ENCODE data around the gene SMARCC1. TPM values are rescaled to one million over a fixed set of nuclear protein-coding genes. Genes with fewer than 3 reads are reported as not detected.
A peak's percentile ranks its signal among the peaks of the same experiment; 100 is the strongest.

The SMARCC1 gene
- total RNA-seq, 1 donor from 2014 or later, result 28.7 TPM

- FAIRE-seq (peak; percentile 60), DNase-seq (ENCODE audit: low read depth) (peak; percentile 7)
- Histone ChIP-seq H3K4me3 (ENCODE audit: low read depth, low read length) (no peak overlapping the region), H3K27me3 (ENCODE audit: control insufficient read depth, insufficient read depth, low read length) (peaks cover 3% of the 10 kb centered on the region), H3K36me3 (ENCODE audit: control insufficient read depth, insufficient read depth, low read length) (no peaks in the 10 kb centered on the region)
- no peak for TF ChIP-seq CTCF (IDR thresholded peaks at IDR 0.05; ENCODE audit: insufficient read depth, low read length, severe bottlenecking)
These were observed 241.4 kb downstream of the SMARCC1 start for GRCh38 chr3:47540281-47540680.

GRCh38 chr3:47536967-47537366 is 244.7 kb downstream of the SMARCC1 start:
- TF ChIP-seq CTCF (IDR thresholded peaks at IDR 0.05; ENCODE audit: insufficient read depth, low read length, severe bottlenecking), result no peak
- Histone ChIP-seq H3K4me3 (ENCODE audit: low read depth, low read length) (no peak overlapping the region), H3K27me3 (ENCODE audit: control insufficient read depth, insufficient read depth, low read length) (peaks cover 3% of the 10 kb centered on the region), H3K36me3 (ENCODE audit: control insufficient read depth, insufficient read depth, low read length) (no peaks in the 10 kb centered on the region)
- FAIRE-seq (no peak), DNase-seq (ENCODE audit: low read depth) (no peak)

- DNase-seq (ENCODE audit: low read depth) (no peak), FAIRE-seq (no peak)
- Histone ChIP-seq H3K4me3 (ENCODE audit: low read depth, low read length) (no peak overlapping the region), H3K36me3 (ENCODE audit: control insufficient read depth, insufficient read depth, low read length) (no peaks in the 10 kb centered on the region), H3K27me3 (ENCODE audit: control insufficient read depth, insufficient read depth, low read length) (peaks cover 3% of the 10 kb centered on the region)
- TF ChIP-seq CTCF (IDR thresholded peaks at IDR 0.05; ENCODE audit: insufficient read depth, low read length, severe bottlenecking), result no peak
These were observed 245.3 kb downstream of the SMARCC1 start for GRCh38 chr3:47536221-47536891.

Other genes starting within 250 kb of the SMARCC1 start
- gene CSPG5, start 203.0 kb downstream of the SMARCC1 start, total RNA-seq, result 0.26 and 0.90 TPM in 2 replicates
- gene DHX30, start 21.2 kb upstream of the SMARCC1 start, total RNA-seq, result 53.2 and 57.2 TPM in 2 replicates
- gene MAP4, start 234.5 kb upstream of the SMARCC1 start, total RNA-seq, result 44.8 and 73.2 TPM in 2 replicates